Stimulated activated CD4-positive, alpha-beta T cell treated with anti-CD3 and anti-CD28 coated beads, Interleukin-2, amount 100 ng/mL, for 48 hours (primary cell): Measurements from ENCODE around the gene FMO3.

Source experiments
- DNase-seq, 2 donors: peaks; one replicate each; pipeline ENCODE4 v3.0.0-alpha.2; 2020

Gene FMO3

GRCh38 chr1:171160639-171161354 lies 70.1 kb downstream of the FMO3 start:
- DNase-seq, result no peak

- no peak for DNase-seq
These were observed 70.7 kb downstream of the FMO3 start for GRCh38 chr1:171161431-171161830.

DNA sequence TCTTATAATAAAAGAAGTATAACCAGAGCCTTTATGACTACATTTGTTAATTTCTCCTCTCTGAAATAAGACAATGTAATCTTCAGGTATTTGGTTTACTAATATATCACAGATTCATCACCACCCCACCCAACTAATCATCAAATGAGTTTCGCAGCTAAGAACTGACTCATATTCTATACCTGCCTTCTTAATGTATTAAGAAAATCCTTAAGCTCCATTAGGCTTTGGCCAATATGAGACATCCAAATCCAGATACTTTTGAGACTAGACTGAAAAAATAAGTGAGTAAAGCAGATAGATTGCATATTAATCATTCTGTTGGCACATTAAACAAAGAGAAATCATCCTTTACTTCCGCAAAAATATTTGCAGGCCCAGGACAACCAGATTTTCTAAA lies 75.7 kb downstream of the FMO3 start:
- no peak for DNase-seq
